ENCODE data around the gene MYOF.

Gene MYOF

DNA sequence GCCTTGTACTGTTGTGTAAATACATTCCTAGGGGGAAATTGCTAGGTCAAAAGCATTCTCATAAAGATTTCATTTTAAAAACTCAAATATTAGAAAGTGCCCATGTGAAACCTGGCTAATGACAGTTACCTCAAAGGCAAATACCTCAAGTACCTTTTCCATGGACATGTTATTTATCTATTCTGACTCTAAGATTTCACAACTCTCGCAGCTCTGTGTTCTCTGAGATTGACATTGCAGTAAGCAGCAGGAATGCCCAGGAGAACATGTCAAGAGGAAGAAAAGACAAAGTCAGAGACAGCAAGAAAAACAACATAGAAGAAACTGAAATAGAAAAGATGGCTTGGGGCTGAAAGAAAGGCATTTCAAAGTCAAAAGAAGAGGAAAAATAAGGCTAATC is 221.0 kb downstream of the MYOF start:
- no peak for DNase-seq (ENCODE audit: low read depth, low spot score)

DNA sequence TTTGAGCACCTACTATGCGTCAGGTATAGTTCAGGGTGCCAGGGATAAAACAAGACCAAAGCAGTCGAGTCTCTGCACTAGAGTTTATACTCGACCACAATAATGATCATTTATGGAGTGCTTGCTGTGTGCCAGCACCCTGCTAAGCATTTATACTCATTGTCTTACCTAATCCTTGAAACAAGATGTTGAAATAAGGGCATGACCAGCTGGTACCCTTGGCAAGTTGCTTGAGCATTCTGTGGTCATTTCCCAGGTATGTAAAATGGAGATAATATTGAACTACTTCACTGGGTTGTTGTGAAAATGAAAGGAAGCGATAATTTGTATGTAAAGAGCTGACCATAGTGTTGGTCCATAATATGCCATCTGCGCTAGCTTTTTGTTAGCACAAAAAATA is 223.0 kb downstream of the MYOF start:
- DNase-seq (ENCODE audit: low read depth, low spot score), result no peak

Data from ELF-1 (cell line).